GM12872 (cell line): ENCODE data around the gene CEP131.

Experiments
- CTCF ChIP-seq: IDR thresholded peaks from 3 replicates; pipeline ENCODE4 v1.5.1; 2011; ENCODE audit warnings: low read depth, mild to moderate bottlenecking, low read length, moderate library complexity; ENCODE audit not compliant: insufficient read depth

The CEP131 gene

GRCh38 chr17:81208651-81209050 is 14.1 kb downstream of the CEP131 start:
- no peak for TF ChIP-seq CTCF

GRCh38 chr17:81207610-81208581 is 14.9 kb downstream of the CEP131 start:
- TF ChIP-seq CTCF = no peak

- TF ChIP-seq CTCF = no peak
These were observed 16.1 kb downstream of the CEP131 start for GRCh38 chr17:81206657-81207056.

DNA sequence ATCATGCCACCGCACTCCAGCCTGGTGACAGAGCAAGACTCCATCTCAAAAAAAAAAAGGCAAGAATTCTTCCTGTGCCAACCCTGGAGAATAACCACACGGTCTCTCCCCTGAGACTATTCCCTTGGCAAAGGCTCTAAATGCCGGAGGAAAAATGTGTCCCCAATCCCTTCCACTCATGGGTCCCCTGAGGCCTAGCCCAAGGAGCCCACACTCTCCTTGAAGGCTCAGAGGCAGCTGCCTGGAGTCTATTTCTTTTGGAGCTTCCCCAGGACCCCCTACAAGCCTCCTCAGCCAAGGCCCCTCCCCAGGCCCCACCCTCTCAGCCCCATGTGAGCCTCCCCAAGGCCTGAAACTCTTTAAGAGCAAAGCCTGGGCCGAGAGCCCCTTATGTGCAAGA is 16.6 kb downstream of the CEP131 start:
- TF ChIP-seq CTCF = no peak

GRCh38 chr17:81204578-81204977 is 18.2 kb downstream of the CEP131 start:
- TF ChIP-seq CTCF = no peak

- no peak for TF ChIP-seq CTCF
These were observed 19.6 kb downstream of the CEP131 start for GRCh38 chr17:81203136-81203535.

DNA sequence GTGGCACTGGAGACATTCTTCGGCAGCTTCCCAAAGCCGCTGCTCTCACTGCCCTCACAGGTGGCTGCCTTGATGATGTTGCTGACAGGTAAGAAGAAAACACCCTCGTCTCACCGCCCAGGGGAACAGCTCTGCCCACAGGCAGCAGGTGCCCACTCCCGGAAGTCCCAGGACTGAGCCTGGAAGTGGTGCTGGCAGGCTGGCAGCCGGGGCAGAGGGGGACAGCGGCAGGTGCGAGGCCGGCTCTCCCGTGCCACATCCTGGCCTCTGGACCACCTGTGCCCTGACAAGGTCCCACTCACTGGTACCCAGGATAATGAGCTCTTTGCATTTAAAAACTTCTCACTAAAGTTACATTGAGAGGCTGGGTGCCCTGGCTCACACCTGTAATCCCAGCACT is 20.4 kb downstream of the CEP131 start:
- no peak for TF ChIP-seq CTCF
